Tracheal epithelial cell (primary cell): ENCODE results near the gene FAM174B. TPM values are rescaled to one million over a fixed set of nuclear protein-coding genes. Genes with fewer than 3 reads are reported as not detected.

Experiments used
- total RNA-seq: library from RNA; depleted of rRNA; stranded (reverse); fragments of >200 nt; gene quantifications from 2 replicates; pipeline ENCODE4 v1.2.1, GENCODE V29; 2014

The FAM174B gene
- total RNA-seq = 0.64 and 2.9 TPM in 2 replicates

DNA sequence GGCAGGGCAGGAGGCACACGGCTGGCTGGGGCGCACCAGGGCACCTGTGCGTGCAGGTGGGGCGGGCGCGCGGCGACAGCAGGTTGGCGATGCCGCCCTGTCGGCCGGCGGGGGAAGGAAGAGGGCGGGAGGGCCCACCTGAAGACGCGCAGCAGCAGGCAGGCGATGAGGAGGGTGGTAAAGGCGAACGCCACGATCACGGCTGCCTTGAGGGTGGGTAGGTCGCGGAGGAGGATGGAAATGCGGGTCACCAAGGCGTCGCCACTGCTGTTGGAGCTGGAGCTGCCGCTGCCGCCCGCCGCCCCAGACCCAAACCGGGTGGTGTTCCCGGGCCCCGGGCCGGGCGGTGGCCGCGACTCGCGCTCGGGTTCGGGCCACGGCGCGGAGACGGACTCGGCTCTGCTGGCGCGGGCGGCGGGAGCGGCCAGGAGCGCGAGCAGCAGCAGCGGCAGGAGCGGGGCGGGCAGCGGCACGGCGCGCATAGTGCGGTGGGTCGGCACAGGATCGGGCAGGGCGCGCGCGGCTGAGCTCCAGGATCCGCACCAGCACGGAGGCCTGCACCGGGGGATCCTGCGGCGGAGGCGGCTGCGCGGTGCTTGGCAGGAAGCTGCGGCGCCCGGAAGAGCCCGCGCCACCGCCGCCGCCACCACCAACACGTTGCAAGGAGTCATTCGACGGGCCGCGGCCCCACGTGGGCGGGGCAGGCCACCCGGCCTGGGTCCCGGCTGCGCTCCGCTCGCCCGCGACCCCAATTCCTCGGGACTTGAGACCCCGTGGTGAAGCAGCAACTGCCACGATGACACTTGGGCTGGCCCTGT lies at the start of gene FAM174B:
Gene FAM174B, minus strand, starts transcription at position 598 of the 818 bp plus-strand sequence.

Other genes with a start within 250 kb of the FAM174B start
- 57.1 and 58.6 TPM in 2 replicates for gene CHD2, start 244.5 kb upstream of the FAM174B start, total RNA-seq